ENCODE results near the gene KRTAP9-9.

Gene KRTAP9-9

GRCh38 chr17:41284546-41284945 lies 29.4 kb downstream of the KRTAP9-9 start:
- no peak for TF ChIP-seq CTCF (IDR thresholded peaks at IDR 0.05; ENCODE audit: low read depth, low read length, missing control alignments)
- no peak for DNase-seq
- no peak overlapping the region for H3K4me3 ChIP-seq (ENCODE audit: low read depth, low read length)
- no peaks in the 10 kb centered on the region for H3K36me3 ChIP-seq (replicated peaks)
- H3K27me3 ChIP-seq (replicated peaks): no peaks in the 10 kb centered on the region
- in situ Hi-C loops (cut with HindIII; ENCODE audit: low pct_ligation_motif_present, low sequenced_read_pairs): no loop called here
- H3K27ac ChIP-seq: no peak overlapping the region

GRCh38 chr17:41287050-41287449 lies 31.9 kb downstream of the KRTAP9-9 start:
- H3K36me3 ChIP-seq (replicated peaks): no peaks in the 10 kb centered on the region
- H3K4me3 ChIP-seq (ENCODE audit: low read depth, low read length): no peak overlapping the region
- H3K27ac ChIP-seq: no peak overlapping the region
- in situ Hi-C loops (cut with HindIII; ENCODE audit: low pct_ligation_motif_present, low sequenced_read_pairs): no loop called here
- no peaks in the 10 kb centered on the region for H3K27me3 ChIP-seq (replicated peaks)
- TF ChIP-seq CTCF (IDR thresholded peaks at IDR 0.05; ENCODE audit: low read depth, low read length, missing control alignments): no peak
- no peak for DNase-seq

- no peak for DNase-seq
- TF ChIP-seq CTCF (IDR thresholded peaks at IDR 0.05; ENCODE audit: low read depth, low read length, missing control alignments): no peak
- in situ Hi-C loops (cut with HindIII; ENCODE audit: low pct_ligation_motif_present, low sequenced_read_pairs): no loop called here
- no peaks in the 10 kb centered on the region for H3K27me3 ChIP-seq (replicated peaks)
- no peak overlapping the region for H3K27ac ChIP-seq
- H3K36me3 ChIP-seq (replicated peaks): no peaks in the 10 kb centered on the region
- no peak overlapping the region for H3K4me3 ChIP-seq (ENCODE audit: low read depth, low read length)
These were observed 38.8 kb downstream of the KRTAP9-9 start for GRCh38 chr17:41294016-41294415.

GRCh38 chr17:41296846-41297245 lies 41.7 kb downstream of the KRTAP9-9 start:
- H3K36me3 ChIP-seq (replicated peaks): no peaks in the 10 kb centered on the region
- in situ Hi-C loops (cut with HindIII; ENCODE audit: low pct_ligation_motif_present, low sequenced_read_pairs): no loop called here
- DNase-seq: no peak
- no peak for TF ChIP-seq CTCF (IDR thresholded peaks at IDR 0.05; ENCODE audit: low read depth, low read length, missing control alignments)
- H3K4me3 ChIP-seq (ENCODE audit: low read depth, low read length): no peak overlapping the region
- no peak overlapping the region for H3K27ac ChIP-seq
- H3K27me3 ChIP-seq (replicated peaks): no peaks in the 10 kb centered on the region

GRCh38 chr17:41298458-41299135 lies 43.4 kb downstream of the KRTAP9-9 start:
- TF ChIP-seq CTCF (IDR thresholded peaks at IDR 0.05; ENCODE audit: low read depth, low read length, missing control alignments): no peak
- Histone ChIP-seq H3K36me3 (replicated peaks) (no peaks in the 10 kb centered on the region), H3K4me3 (ENCODE audit: low read depth, low read length) (no peak overlapping the region), H3K27me3 (replicated peaks) (no peaks in the 10 kb centered on the region), H3K27ac (no peak overlapping the region)
- in situ Hi-C loops (cut with HindIII; ENCODE audit: low pct_ligation_motif_present, low sequenced_read_pairs): no loop called here
- DNase-seq: no peak

- DNase-seq: no peak
- no peaks in the 10 kb centered on the region for H3K27me3 ChIP-seq (replicated peaks)
- in situ Hi-C loops (cut with HindIII; ENCODE audit: low pct_ligation_motif_present, low sequenced_read_pairs): no loop called here
- no peaks in the 10 kb centered on the region for H3K36me3 ChIP-seq (replicated peaks)
- TF ChIP-seq CTCF (IDR thresholded peaks at IDR 0.05; ENCODE audit: low read depth, low read length, missing control alignments): no peak
- no peak overlapping the region for H3K27ac ChIP-seq
- no peak overlapping the region for H3K4me3 ChIP-seq (ENCODE audit: low read depth, low read length)
These were observed 46.1 kb downstream of the KRTAP9-9 start for GRCh38 chr17:41301204-41301790.

All from brain microvascular endothelial cell (primary cell).